Measurements from ENCODE around the gene BCL7C. TPM values are rescaled to one million over a fixed set of nuclear protein-coding genes. Genes with fewer than 3 reads are reported as not detected.

BCL7C gene
- total RNA-seq, 1 experiment from 2014 or later: 44.9 TPM

DNA sequence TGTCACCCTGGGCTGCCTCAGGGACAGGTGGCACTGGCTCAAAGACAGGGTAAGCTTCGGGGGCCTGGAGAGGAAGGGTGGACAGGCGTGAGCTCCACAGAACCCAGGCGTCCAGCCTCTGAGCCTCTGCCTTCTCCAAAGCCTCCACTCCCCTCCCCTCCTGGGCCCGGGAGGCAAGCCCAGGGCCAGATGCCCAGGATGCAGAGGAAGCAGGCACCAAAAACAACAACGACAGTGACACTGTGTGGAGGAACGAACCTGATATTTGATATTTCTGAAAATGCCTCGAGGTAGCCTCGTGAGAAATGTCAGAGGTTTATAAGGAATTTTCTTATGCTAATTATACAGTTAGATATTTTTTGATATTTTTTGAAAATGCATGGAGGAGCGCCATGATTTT is 6.0 kb downstream of the BCL7C start:
- Histone ChIP-seq H2AFZ (ENCODE audit: low read depth, low read length, poor library complexity, severe bottlenecking) (no peak overlapping the region), H4K20me1 (ENCODE audit: insufficient read depth) (no peaks in the 10 kb centered on the region), H3K4me1 (ENCODE audit: control insufficient read depth in 1 of 2, insufficient read depth in 2 of 2, low read length in 2 of 2) (peaks cover 6 to 7% of the 10 kb centered on the region in 2 experiments), H3K27ac (ENCODE audit: low read depth, low read length) (no peak overlapping the region), H3K9me3 (ENCODE audit: control insufficient read depth in 1 of 2, insufficient read depth in 1 of 2, low read depth in 1 of 2, low read length in 2 of 2) (no peaks in the 10 kb centered on the region), H3K4me3 (replicated peaks in 1 of 2; ENCODE audit: low read depth in 1 of 2, low read length in 2 of 2) (no peak overlapping the region), H3K9me2 (ENCODE audit: insufficient read depth) (no peaks in the 10 kb centered on the region), H3K4me2 (ENCODE audit: low read length) (no peak overlapping the region), H3K27me3 (ENCODE audit: insufficient read depth, low read length) (no peaks in the 10 kb centered on the region), H3K36me3 (ENCODE audit: control insufficient read depth in 1 of 2, insufficient read depth in 2 of 2, low read length in 2 of 2) (peaks cover 15 to 21% of the 10 kb centered on the region in 2 experiments; a peak in 3 of 4 replicates), H3K9ac (ENCODE audit: low read length) (no peak overlapping the region), H3K79me2 (ENCODE audit: insufficient read depth, low read length) (peaks cover 8% of the 10 kb centered on the region)
- BruUV-seq (replicated peaks): no TSS peak
- ChIA-PET RAD21 (ENCODE audit: low non-redundant PET in 1 of 2, low total read pairs in 2 of 2, uncharacterized antibody in 2 of 2, unreplicated experiment in 2 of 2) (no interaction called here), POLR2A (interaction anchor here (0.7 kb wide), 1 partner anchor 13 kb away, joined by 3 read pairs; no protein-coding TSS in a partner anchor), CTCF (no interaction called here)
- TF ChIP-seq JUND (IDR thresholded peaks at IDR 0.05) (no peak), EGR1 (IDR thresholded peaks at IDR 0.05; ENCODE audit: low read depth) (no peak), SRF (IDR thresholded peaks at IDR 0.05; ENCODE audit: low read depth) (no peak), POLR2AphosphoS5 (IDR thresholded peaks at IDR 0.05; ENCODE audit: low read depth, low read length) (no peak), EZH2 (IDR thresholded peaks at IDR 0.05) (no peak), FOSL1 (IDR thresholded peaks at IDR 0.05; ENCODE audit: low read depth) (no peak), ATF3 (IDR thresholded peaks at IDR 0.05) (no peak), TCF7L2 (IDR thresholded peaks at IDR 0.05; ENCODE audit: borderline replicate concordance, extremely low read depth, insufficient read depth, insufficient read length) (no peak), CBX3 (IDR thresholded peaks at IDR 0.05; ENCODE audit: low read depth) (no peak), ZFX (IDR thresholded peaks at IDR 0.05) (no peak), SIN3A (IDR thresholded peaks at IDR 0.05; ENCODE audit: low read depth) (no peak), REST (IDR thresholded peaks at IDR 0.05; ENCODE audit: low read depth) (no peak), ZNF274 (IDR thresholded peaks at IDR 0.05; ENCODE audit: low read depth, low read length) (no peak), MAX (IDR thresholded peaks at IDR 0.05) (no peak), ELF1 (IDR thresholded peaks at IDR 0.05; ENCODE audit: borderline replicate concordance, low read depth) (no peak), POLR2A (IDR thresholded peaks at IDR 0.05; ENCODE audit: borderline replicate concordance, extremely low read depth, insufficient read depth, insufficient read length) (no peak), RAD21 (IDR thresholded peaks at IDR 0.05; ENCODE audit: low read depth) (no peak), CEBPB (IDR thresholded peaks at IDR 0.05; ENCODE audit: low read depth) (no peak), SP1 (IDR thresholded peaks at IDR 0.05; ENCODE audit: low read depth) (no peak)
- TF ChIP-seq, protein P1, sequence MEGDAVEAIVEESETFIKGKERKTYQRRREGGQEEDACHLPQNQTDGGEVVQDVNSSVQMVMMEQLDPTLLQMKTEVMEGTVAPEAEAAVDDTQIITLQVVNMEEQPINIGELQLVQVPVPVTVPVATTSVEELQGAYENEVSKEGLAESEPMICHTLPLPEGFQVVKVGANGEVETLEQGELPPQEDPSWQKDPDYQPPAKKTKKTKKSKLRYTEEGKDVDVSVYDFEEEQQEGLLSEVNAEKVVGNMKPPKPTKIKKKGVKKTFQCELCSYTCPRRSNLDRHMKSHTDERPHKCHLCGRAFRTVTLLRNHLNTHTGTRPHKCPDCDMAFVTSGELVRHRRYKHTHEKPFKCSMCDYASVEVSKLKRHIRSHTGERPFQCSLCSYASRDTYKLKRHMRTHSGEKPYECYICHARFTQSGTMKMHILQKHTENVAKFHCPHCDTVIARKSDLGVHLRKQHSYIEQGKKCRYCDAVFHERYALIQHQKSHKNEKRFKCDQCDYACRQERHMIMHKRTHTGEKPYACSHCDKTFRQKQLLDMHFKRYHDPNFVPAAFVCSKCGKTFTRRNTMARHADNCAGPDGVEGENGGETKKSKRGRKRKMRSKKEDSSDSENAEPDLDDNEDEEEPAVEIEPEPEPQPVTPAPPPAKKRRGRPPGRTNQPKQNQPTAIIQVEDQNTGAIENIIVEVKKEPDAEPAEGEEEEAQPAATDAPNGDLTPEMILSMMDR (IDR thresholded peaks at IDR 0.05 in 2 of 3, conservative IDR thresholded peaks at IDR 0.05 in 1 of 3; ENCODE audit: borderline replicate concordance in 1 of 3, insufficient read depth in 1 of 3, low read depth in 2 of 3, low read length in 2 of 3): no peak
- intact Hi-C loops (cut with micrococcal nuclease): no loop called here
- DNase-seq (ENCODE audit: low read depth, low spot score) (no peak), ATAC-seq (no peak)

Measured in HCT116 (cell line).